Subcutaneous preadipocyte (primary cell): ENCODE results near the gene ZNF776. TPM values are rescaled to one million over a fixed set of nuclear protein-coding genes. Genes with fewer than 3 reads are reported as not detected.

Experiments
- total RNA-seq: library from RNA; depleted of rRNA; stranded (reverse); fragments of >200 nt; gene quantifications from 2 replicates; pipeline ENCODE4 v1.2.3, GENCODE V29; 2012

ZNF776 gene
- 8.5 and 9.8 TPM in 2 replicates for total RNA-seq

DNA sequence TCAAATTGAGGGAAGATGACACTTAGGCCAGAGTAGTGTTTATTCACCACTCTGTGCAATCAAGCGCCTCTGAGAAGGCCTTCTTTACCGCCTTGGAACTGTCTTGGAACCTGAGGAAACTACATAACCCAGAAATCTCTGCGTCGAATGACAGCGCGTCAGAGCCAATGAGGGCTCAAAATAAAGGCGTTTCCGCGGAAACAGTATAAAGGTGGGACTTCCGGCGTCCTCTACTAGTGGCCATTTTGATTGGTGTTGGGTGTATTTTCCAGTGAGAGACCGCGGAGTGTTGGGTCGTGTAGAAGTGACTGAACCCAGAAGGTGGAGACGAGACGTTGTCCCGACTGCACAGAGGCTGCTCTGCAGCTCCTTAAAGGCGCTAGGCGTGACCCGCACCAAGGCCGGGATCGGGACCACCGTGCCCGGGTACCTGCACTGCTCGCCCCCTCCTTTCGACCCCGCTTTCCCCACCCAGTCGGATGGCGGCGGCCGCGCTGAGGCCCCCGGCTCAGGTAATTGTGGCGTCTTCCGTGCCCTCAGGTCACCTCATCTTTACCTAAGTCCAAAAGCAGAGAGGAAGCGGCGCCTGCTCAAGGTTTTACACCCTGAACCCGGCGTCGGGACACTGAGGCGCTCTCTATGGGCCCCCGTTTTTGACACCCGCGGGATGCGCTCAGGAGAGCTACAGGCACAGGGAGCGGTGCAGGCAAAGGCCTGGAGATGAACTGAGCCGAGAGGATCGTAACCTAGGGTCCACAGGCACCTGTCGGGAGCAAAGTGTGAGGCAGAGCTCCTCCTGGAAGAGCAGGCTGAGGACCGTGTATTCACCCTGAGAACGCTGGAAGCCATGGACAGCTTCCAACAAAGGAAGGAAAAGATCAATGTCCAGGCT is at the start of gene ZNF776:
TSS of gene ZNF776 (plus strand) at position 236 of the 892 bp plus-strand sequence. CDS start at position 480, 244 bp downstream.

DNA sequence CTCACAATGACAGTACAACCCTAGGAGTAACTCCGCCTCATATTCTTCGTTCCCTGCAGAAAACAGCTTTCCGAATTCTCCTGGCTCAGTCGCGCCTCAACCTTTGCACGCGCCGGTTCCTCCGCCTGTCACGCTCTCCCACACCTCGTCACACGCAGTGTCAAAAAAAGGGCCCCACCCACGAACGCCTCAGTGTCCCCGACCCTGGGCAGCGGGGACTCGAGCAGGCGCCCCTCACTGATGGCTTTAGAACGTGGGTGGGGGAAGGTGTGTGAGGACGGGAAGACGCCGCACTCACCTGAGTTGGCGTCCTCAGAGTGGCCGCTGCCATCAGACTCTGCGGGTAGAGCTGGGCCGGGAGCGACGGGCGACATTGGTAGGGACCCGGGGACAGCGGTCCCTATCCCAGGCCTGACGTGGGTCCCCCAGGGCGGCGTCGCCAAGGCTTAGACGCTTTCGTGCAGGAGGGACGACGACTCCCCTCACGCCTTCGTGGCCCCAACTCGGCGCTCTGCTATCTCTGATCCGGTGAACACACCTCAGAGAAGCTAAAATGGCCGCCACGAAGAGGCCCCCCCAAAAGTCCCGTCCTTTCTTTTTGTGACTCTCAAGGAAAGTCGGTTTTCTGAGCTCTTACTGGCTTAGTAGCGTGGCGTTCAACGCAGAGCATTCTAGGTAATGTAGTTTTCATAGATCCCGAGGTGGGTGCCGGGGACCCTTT is 37.8 kb upstream of the ZNF776 start, which contains the start of gene ZNF154:
TSS of gene ZNF154 (minus strand) at position 564 of the 721 bp plus-strand sequence. CDS start at position 331, 233 bp downstream.

DNA sequence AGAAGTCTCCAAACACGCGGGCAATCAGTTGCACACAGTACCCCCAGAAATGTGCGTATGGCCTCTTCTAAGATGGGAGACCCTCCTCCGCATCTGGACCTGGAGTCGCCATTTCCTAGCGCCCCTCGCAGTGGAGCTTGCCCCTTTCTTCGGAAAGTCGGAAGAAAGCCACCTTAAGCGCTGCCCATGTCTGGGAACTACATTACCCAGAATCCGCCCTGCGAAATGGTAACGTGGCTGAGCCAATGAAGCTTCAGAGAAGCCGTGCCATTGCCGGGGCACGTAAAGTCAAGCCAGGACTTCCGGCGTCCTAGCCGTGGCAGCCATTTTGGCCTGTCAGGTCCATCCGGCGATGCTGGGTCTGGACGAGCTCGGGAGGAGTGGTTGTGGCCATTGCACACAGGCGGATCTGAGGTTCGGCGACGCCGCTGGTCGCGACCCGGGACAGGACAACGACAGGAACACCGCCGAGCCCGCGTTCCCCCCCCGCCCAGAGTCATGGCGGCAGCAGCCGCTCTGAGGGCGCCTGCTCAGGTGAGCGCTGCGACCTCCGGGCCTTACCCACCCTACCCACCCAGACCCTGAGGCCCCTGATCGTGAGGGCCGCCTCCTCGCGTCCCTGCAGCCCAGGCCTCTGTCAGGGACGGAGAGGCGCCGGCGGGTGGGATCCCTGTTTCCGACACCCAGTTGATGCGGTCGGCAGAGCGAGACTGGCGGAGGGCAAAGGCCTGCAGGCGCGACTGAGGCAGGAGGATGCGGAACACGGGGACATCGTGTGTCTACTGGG is 22.9 kb downstream of the ZNF776 start, which contains the start of gene ZNF586:
TSS of gene ZNF586 (plus strand) at position 332 of the 787 bp plus-strand sequence. CDS start at position 499, 167 bp downstream.

Other genes starting within 250 kb of the ZNF776 start
- 8.0 and 8.5 TPM in 2 replicates for gene ZNF773, start 246.9 kb upstream of the ZNF776 start, total RNA-seq
- gene ZNF549, start 219.5 kb upstream of the ZNF776 start, total RNA-seq, result 1.8 and 2.5 TPM in 2 replicates
- 5.1 and 5.9 TPM in 2 replicates for gene ZNF550, start 187.0 kb upstream of the ZNF776 start, total RNA-seq
- 3.3 and 4.8 TPM in 2 replicates for gene ZNF416, start 167.9 kb upstream of the ZNF776 start, total RNA-seq
- 4.4 and 4.9 TPM in 2 replicates for gene ZIK1, start 162.7 kb upstream of the ZNF776 start, total RNA-seq
- 2.2 and 2.7 TPM in 2 replicates for gene ZNF530, start 146.9 kb upstream of the ZNF776 start, total RNA-seq
- 12.5 and 12.7 TPM in 2 replicates for gene ZNF134, start 132.6 kb upstream of the ZNF776 start, total RNA-seq
- gene ZNF211, start 113.6 kb upstream of the ZNF776 start, total RNA-seq, result 4.8 and 7.2 TPM in 2 replicates
- not detected in 2 replicates for gene ZSCAN4, start 77.9 kb upstream of the ZNF776 start, total RNA-seq
- gene ZNF551, start 64.8 kb upstream of the ZNF776 start, total RNA-seq, result 6.6 and 7.8 TPM in 2 replicates
- gene ZNF154, start 37.6 kb upstream of the ZNF776 start, total RNA-seq, result 0.37 and 0.59 TPM in 2 replicates
- 2.9 and 4.7 TPM in 2 replicates for gene ZNF671, start 19.2 kb upstream of the ZNF776 start, total RNA-seq
- 9.6 and 12.3 TPM in 2 replicates for gene ZNF586, start 22.9 kb downstream of the ZNF776 start, total RNA-seq
- gene ZNF552, start 68.1 kb downstream of the ZNF776 start, total RNA-seq, result 4.1 and 4.8 TPM in 2 replicates
- 18.0 and 32.5 TPM in 2 replicates for gene ZNF587B, start 83.5 kb downstream of the ZNF776 start, total RNA-seq
- 15.4 and 19.9 TPM in 2 replicates for gene ZNF587, start 103.0 kb downstream of the ZNF776 start, total RNA-seq
- 5.5 and 9.8 TPM in 2 replicates for gene ZNF814, start 142.2 kb downstream of the ZNF776 start, total RNA-seq
- 8.5 and 11.1 TPM in 2 replicates for gene ZNF417, start 169.8 kb downstream of the ZNF776 start, total RNA-seq
- 1.2 and 1.8 TPM in 2 replicates for gene ZNF418, start 188.6 kb downstream of the ZNF776 start, total RNA-seq
- 2.7 and 4.0 TPM in 2 replicates for gene ZNF256, start 200.9 kb downstream of the ZNF776 start, total RNA-seq
- 0.20 and 0.37 TPM in 2 replicates for gene C19orf18, start 227.7 kb downstream of the ZNF776 start, total RNA-seq